CMK (cell line): ENCODE measurements around the gene CAPS.

Experiments
- DNase-seq: peaks from one replicate; pipeline ENCODE4 v3.0.0-alpha.2; 2010; ENCODE audit warnings: low read depth

The CAPS gene

DNA sequence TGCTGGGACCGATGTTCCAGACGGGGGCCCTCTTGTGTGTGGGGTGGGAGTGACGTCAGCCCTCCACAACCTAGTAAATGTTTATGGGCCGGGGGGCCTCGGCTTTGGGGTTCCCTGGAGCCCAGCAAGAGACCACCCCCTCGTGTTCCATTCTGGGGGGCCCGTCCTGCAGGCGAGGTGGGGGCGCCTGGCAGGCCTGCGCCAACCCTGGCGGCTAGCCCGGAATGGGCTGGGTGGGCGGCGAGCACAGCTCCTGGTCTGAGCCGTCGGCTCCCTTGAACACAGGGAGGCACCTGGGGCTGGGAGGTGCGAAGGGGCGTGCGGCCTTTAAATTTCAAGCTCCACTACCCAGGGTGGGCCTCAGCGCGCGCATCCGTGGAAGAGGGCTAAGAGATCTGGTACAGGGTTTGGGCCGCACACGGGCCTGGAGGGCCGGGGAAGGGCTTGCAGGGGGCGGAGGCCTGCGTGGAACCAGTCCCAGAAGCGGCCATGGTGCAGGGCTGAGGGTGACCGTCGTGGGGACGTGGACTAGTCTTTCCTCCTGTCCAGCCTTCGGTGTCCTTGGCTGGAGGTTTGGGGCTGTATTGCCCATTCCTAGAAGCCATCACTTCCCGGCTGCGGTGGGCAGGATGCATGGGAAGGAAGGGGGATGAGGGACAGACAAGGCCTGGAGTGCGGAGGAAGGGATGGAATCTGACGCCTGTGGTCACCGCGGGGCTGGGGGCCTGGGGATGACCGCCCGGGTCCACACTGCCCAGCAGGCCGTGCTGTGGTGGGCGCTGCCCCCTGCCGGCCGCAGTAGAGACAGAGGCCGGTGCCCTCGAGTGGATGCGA is 21.9 kb upstream of the CAPS start:
- DNase-seq = no peak

DNA sequence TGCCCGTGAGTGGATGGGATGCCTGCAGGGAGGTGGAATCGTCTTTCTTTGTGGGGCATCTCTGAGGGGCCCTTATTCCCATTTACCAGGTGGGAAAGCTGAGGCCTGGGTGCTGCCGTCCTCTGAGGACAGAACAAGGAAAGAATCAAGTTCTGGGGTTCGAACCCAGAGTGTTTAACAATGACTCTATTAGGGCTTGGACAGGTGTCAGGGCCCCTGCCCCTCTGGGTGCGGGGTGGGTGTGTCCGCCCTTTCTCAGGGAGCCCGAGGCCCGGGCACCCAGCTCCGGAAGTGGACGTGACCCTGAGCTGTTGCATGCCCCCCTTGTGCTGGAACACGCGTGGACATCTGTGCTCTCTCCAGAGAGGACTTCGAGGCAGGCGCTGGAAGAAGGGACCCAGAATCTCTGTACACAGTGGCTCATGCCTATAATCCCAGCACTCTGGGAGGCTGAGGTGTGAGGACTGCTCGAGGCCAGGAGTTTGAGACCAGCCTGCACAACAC is 21.2 kb upstream of the CAPS start:
- DNase-seq = no peak

DNA sequence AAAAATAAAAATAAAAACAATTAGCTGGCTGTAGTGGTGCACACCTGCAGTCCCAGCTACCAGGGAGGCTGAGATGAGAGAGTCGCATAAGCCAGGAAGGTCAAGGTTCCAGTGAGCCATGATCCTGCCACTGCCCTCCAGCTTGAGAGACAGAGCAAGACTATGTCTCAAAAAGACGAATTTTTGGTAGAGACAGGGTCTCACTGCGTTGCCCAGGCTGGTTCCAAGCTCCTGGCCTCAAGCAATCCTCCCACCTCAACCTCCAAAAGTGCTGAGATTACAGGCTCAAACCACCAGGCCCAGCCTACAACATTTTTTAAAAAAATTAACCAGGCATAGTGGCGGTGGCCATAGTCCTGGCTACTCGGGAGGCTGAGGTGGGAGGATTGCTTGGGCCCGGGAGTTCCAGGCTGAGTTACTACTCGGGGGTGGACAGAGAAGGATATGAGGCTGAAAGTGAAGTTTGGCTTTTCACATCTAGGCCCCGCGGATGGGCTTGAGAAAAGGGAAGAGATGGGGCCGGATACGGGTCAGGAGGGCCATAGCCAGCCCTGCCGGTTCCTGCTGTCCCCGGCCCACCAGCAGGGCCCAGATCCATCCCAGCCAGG is 20.7 kb upstream of the CAPS start:
- no peak for DNase-seq

DNA sequence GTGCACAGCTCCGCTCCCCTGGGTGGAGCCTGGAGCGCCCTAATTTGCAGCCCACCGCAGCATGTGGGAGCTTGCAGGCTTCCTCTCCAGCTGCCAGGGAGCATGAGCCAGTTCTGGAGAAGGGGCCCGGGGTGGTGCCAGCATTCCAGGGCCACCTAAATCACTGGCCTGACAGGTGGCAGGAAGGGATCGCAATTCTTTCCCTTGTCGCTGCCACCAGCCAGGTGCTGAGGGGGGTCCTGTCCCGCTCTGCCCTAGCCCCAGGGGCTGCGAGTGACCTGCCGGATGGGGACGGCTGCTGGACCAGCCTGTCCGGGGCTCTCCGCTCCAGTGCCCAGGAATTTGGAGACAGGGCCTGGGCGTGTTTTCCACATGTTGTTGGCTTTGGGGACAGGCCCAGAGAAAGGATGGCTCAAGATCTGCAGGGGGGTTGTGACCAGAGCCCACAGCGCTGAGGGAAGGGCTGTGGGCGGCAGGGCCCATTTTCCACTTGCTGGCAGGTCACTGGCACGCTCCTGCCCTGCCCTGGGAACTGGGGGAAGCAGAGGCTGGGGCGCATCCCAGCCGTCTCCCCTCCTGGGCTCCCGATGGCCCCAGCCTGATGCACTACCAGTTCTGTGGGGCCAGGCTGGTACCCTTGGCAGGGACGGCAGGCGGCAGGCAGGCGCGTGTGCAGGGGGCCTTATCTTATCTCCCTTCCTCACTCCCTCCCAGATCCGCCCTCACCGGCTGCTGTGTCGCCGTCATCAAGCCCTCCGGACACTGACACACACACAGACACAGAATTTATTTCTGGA is 19.9 kb upstream of the CAPS start:
- peak; percentile 62 for DNase-seq

DNA sequence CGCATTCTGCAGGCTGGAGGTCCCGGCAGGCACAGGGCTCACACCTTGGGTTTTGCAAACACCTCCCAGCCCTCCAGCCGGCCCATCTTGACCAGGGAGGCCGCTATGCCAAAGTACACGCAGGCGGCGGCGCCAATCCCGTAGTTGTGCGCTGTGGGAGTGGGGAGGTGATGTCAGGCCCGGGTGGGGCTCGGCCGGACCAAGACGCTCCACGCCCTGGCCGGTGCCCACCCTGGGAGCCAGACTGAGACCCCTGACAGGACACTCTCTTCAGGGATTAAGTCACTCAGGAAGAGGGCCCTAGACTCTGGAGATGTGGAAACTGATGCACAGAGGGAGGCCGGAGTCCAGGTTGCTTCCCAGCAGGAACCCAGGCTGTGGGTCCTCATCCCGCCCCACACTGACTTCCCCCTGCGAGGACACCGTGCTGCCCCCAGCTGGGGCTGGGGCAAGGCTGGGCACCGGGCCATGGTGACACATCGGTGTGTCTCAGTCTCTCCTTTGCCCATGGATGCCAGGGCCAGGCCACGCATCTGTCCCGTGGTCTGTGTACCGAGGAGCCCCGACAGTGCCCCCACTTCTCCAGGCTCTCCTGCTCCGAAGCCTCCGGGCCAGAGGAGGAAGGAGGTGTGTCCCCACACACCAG is 19.2 kb upstream of the CAPS start:
- DNase-seq = no peak

DNA sequence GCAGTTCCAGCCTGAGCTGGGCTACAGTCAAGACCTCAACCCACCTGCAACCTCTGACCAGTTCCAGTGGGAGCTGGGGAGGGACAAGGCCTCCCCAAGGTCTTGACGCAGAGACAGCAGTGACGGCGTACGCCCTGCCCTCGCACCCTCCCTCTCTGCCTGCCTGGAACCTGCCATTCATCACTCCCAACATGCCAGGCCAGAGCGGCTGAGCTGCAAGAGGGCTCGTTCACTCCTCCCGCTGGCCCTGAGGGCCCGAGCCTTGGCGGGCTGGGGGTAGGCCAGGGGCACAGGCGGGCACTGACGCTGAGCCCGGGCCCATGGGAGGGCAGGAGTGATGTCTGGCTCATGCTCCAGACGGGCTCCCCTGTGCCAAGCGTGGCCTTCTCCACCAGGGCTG is 18.6 kb upstream of the CAPS start:
- DNase-seq = no peak

DNA sequence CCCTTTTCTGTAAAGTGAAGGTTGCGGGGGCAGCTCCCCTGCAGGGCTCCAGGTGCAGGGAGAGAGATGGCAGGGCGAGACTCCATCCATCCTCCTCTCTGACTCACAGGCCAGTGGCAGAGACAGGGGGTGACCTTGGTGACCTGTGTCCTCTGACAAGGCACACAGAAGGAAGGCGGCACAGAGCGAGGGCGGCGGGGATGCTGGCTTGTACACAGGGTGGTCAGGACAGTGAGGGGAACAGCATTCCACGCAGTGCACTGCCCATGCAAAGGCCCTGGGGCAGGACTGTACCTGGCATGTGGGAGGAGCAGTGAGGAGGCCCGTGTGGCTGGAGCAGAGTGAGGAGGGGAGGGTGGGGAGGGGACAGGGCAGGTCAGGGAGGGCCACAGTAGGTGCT is 18.2 kb upstream of the CAPS start:
- DNase-seq = no peak

DNA sequence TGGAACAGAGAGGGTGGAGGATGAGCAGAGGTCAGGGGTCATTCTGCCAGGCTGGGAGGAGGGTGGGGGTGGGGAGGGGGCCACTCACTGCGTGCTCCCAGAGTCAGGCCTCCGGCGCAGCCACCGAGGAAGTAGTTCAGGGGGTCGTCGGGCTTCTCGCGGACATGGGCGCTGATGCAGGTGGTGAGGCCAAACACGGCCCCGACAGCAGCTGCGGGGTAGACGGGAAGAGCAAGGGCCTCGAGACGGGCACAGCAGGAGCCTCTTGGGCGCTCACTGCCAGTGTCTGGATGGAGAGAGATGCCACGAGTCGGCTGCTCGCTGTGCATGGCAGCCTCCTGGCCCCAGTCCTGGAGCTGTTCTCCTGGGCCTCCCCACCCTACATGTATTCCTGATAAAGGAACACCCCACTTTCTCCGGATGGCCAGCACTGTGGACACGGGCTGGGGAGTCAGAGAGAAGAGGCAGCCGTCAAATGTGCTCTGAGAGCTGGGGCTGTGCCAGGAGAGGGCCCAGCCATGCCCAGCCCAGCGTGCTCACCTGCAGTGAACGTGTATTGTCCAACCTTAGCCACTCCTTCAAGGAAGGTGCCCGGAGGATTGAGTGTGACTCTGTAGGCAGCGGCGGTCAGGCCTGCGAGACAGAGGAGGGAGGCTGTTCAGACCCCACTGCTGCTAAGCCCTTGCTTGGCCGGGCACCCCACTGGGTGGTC is 17.5 kb upstream of the CAPS start:
- no peak for DNase-seq

DNA sequence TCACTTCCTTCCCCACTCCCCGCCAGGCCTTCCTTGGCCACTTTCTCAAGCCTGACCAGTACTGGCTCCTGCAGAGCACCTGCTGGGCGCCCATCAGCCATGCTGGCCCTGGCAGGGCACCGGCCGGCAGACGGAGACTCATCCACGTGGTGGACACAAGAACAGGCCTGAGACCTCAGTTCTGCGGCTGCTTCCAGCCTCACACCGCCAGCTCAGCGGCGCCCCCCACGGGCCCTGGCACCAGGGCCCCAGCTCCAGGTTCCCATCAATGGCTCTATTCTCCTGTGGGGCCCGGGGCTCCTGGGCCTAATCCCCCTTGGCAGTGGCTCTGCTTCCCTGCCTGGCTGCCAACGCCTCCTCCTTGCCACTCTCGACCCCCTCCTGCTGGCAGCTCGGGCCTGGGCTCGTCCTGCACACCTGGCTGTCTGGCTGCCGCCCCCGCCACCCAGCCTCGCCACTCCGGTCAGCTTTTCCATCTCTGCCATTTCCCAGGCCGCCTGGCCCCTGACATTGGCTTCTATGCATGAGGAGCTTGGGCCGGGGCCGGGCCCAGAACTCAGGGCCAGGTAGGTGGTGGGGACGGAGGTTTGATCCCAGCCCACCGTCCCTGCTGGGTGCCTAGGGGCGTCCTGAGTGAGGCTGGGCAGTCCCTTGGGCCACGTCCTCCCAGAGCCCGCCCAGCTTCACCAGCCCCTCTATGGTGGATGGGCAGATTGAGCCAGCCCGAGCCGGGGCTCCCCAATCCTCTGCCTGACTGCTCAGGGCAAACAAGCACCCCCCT is 16.7 kb upstream of the CAPS start:
- DNase-seq = no peak

DNA sequence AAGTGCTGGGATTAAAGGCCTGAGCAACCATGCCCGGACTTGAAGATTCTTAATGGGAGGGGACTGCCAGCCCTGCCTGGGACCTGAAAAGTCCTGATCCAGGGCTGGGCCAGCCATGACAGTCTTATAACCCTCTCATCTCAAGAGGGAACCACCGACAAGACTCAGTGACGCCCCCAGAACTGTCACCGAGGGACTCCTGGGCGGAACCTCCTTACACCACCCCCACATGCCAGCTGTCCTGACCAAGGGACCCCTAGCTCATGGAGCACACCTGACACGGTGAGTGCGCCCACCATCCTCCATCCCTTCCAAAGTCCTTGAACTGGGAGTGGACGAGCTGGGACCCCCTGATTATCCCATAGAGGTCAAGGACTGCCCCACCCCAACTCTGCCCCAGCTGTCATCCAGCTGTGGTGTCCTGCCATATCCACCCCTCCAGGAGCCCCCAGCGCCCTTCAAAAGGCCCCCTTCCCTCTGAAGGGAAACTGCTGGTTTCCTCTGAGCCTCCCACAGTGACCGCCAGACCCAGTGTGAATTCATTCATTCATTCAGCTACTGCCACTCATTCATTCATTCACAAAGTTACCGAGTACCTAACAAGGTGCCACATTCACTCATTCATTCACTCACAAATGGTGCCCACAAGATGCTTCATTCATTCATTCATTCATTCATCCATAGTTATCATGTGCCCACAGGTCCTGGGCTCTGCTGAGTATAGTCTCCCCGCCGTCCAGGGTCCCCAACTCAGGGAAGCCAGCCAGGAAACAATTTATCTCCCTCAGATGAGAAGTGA is 14.1 kb upstream of the CAPS start:
- DNase-seq = no peak

DNA sequence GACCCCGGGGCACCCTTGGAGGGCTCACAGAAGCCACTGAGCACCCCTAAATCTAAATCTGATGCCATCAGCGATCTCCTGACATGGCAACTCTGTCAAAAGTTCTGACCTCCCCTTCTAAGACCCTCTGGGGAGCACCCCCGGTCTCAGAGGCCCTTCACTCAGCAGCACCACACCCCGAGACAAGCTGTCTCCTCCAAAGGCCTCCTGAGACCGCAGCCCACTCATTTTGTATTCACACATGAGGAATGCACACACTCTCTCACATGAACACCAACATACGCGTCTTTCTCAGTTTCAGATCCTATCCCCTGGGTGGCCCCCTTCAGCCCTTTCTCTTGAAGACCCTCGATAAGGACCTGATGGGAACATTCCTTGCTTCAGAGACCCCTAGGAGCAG is 13.1 kb upstream of the CAPS start:
- no peak for DNase-seq

DNA sequence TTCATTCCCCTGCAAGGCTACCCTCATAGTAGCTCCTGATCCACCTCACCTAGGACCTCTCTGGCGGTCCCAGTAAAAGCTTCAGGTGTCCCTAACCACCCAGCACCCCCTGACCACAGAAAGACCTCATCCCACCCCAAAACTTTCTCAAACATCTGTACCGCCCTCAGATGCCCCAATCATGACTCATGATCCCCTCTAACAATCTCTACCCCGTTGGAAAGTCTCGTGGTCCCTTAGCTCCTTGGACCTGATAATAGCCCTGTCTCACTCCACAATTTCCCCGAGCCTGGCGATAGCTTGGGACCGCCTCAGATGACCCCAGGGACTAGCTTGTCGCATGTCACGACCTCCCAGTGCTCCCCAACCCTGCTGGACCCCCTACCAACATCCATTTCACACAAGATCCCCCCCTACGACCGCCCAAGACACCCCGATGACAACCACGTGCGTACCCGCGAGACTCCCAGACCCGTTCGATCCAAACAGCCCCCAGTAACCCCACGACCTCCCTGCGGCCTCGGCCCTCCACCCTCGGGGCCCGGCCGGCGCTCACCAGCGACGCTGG is 10.9 kb upstream of the CAPS start:
- DNase-seq = no peak

DNA sequence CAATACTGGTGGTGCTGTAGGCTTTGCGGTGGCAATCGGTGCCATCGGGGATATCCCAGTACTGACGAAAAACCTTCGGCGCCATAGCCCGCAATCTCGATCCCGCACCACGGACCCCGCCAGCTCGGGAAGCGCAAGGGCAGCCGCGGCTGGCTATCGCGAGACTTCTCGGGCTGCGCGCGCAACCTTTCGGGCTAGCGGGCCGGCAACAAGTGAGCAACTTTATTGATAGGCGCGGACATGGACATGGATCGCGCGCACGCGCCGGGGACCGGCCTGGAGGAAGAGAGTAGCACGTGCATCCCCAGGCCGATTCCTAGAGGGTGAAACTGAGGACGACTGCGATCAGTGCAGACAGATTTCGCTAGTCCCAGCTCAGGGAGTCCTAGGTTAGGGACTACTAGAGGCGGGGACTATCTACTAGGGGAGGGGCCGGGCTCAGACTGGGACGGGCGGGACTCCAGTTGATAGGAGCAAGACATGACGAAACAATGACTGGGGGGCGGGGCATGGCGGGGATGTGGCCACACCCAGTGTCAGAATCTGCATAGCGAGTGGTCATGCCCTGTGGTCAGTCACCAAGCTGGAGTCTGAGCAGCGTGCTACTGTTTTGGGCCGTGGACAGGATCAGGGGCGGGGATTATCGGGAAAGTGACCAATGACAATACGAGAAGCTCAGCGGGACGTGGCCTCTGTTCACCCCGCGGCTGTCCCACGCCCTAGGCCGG is 10.3 kb upstream of the CAPS start, which contains the start of gene NDUFA11:
Gene NDUFA11, minus strand, starts transcription at position 167 of the 728 bp plus-strand sequence. Its CDS starts 82 bp downstream, at position 85.
- DNase-seq = peak; percentile 87

DNA sequence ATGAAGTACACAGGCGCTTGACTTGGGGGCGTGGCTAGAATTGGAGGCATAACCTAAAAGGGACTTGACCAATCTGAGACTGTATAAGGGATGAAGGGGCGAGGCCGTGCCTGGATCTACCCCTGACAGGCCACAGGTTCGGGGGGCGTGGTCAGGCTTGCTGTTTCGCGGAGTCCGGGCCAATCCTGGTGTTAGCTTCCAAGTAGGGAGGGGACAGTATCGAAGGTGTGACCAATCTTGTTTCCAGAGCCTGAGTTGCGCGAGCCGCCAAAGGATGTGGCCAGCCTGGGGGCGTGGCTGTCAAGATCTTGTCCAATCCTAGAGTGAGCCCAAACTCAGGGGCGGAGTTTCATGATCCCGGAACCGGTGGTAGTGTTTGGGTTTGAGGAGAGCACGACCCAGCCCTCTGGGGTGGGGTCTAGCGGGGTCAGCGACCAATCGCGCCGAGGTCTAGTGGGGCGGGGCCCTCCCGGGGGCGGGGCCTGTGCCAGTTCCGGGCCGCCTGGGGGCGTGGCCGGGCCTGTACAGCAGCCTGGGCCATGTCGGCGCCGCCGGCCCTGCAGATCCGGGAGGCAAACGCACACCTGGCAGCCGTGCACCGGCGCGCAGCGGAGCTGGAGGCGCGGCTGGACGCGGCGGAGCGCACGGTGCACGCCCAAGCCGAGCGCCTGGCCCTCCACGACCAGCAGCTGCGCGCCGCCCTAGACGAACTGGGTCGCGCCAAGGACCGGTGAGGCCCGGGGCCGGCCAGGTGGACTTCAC is 9.5 kb upstream of the CAPS start, which contains the start of gene VMAC:
Gene VMAC, plus strand, starts transcription at position 521 of the 762 bp plus-strand sequence. Its CDS starts 19 bp downstream, at position 540.
- peak; percentile 100 for DNase-seq

DNA sequence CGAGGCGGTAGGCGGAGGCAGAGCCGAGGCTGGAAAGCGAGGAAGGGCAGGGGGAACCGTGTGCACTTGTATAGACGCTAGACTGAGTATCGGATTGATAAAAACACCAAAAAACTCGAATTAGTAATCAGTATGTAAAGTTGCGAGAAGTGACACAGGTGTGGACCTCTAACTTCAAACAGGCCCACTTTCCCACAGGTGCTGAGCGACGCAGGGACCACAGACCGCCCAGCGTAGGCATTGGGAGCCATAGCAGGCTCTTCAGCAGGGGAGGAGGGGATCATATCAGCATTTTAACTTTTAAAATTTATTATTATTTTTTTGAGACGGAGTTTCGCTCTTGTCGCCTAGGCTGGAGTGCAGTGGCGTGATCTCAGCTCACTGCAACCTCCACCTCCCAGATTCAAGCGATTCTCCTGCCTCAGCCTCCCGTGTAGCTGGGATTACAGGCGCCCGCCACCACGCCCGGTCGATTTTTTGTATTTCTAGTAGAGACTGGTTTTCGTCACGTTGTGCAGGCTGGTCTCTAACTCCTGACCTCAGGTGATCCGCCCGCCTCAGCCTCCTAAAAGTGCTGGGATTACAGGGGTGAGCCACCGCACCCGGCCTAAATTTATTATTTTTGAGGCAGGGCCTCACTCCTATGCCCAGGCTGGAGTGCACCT is 8.8 kb upstream of the CAPS start:
- no peak for DNase-seq

DNA sequence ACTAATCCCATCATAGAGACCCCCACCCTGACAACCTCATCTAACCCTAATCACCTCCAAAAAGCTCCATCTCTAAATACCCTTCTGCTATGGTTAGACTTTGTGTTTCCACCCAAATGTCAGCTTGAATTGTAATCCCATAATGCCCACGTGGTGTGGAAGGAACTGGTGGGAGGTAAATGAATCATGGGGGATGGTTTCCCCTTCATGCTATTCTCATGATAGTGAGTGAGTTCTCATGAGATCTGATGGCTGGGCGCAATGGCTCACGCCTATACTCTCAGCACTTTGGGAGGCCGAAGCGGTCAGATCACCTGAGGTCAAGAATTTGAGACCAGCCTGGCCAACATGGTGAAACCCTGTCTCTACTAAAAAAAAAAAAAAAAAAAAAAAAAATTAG is 6.8 kb upstream of the CAPS start:
- DNase-seq = no peak

DNA sequence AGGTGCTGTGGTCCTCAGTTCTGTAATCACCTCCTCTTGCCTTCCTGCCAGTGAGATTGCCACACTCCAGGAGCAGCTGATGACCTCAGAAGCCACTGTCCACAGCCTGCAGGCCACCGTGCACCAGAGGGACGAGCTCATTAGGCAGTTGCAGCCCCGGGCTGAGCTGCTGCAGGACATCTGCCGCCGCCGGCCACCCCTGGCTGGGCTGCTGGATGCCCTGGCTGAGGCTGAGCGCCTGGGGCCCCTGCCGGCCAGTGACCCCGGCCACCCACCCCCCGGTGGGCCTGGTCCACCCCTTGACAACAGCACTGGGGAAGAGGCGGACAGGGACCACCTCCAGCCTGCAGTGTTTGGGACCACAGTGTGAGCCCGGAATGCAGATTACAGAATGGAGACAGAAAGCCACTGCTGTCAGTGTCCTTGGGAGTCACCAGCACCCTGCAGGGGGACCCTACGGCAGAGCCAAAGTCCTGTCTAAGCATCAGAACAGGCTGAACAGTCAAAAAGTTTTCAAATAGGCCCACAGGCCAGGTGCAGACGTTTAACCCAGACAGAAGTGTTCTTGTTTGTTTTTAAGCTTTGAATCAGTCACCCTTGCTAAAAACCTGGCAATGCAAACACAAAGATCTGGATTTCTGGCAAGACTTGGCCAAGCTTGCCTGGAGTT is 5.1 kb upstream of the CAPS start:
- DNase-seq = no peak
